Measurements from ENCODE around the gene BMPER. TPM values are rescaled to one million over a fixed set of nuclear protein-coding genes. Genes with fewer than 3 reads are reported as not detected.

BMPER gene
- polyA plus RNA-seq, 1 donor from 2014 or later = 2.1 TPM

GRCh38 chr7:34137176-34137575, 231.8 kb downstream of the BMPER start:
- no peaks in the 10 kb centered on the region for H3K9me2 ChIP-seq (ENCODE audit: insufficient read depth, low read length)
- H3K27me3 ChIP-seq (ENCODE audit: insufficient read depth, low read depth, low read length) = no peaks in the 10 kb centered on the region
- TF ChIP-seq RAD21 (conservative IDR thresholded peaks at IDR 0.05) (no peak), EZH2 (IDR thresholded peaks at IDR 0.05; ENCODE audit: borderline replicate concordance, insufficient read depth, low read length, poor library complexity, severe bottlenecking) (no peak), TAF1 (IDR thresholded peaks at IDR 0.05; ENCODE audit: low read depth) (no peak), CTCF (IDR thresholded peaks at IDR 0.05; ENCODE audit: poor library complexity, severe bottlenecking) (no peak), POLR2AphosphoS5 (IDR thresholded peaks at IDR 0.05) (no peak), EP300 (conservative IDR thresholded peaks at IDR 0.05; ENCODE audit: poor library complexity, severe bottlenecking) (no peak), REST (IDR thresholded peaks at IDR 0.05; ENCODE audit: borderline replicate concordance) (no peak), SMC3 (conservative IDR thresholded peaks at IDR 0.05; ENCODE audit: poor library complexity) (no peak), MXI1 (conservative IDR thresholded peaks at IDR 0.05; ENCODE audit: poor library complexity, severe bottlenecking) (no peak)
- H4K20me1 ChIP-seq (ENCODE audit: insufficient read depth) = no peaks in the 10 kb centered on the region
- H3K36me3 ChIP-seq (ENCODE audit: insufficient read depth, low read length) = no peaks in the 10 kb centered on the region
- H2AFZ ChIP-seq (ENCODE audit: low read depth, low read length) = no peak overlapping the region
- H3K27ac ChIP-seq (ENCODE audit: low read length) = no peak overlapping the region
- no peak overlapping the region for H3K4me2 ChIP-seq (ENCODE audit: low read length)
- no peak overlapping the region for H3K9ac ChIP-seq (ENCODE audit: low read length)
- no peaks in the 10 kb centered on the region for H3K9me3 ChIP-seq (ENCODE audit: low read length)
- no peaks in the 10 kb centered on the region for H3K79me2 ChIP-seq (replicated peaks; ENCODE audit: insufficient read depth, low read length)
- H3F3A ChIP-seq (ENCODE audit: insufficient read depth, low read length, poor library complexity, severe bottlenecking) = no peaks in the 10 kb centered on the region
- no peak overlapping the region for H3K4me3 ChIP-seq (ENCODE audit: low read length)

- Histone ChIP-seq H3K36me3 (ENCODE audit: insufficient read depth, low read length) (no peaks in the 10 kb centered on the region), H3K9me2 (ENCODE audit: insufficient read depth, low read length) (no peaks in the 10 kb centered on the region), H3K27ac (ENCODE audit: low read length) (no peak overlapping the region), H3K4me2 (ENCODE audit: low read length) (no peak overlapping the region), H3F3A (ENCODE audit: insufficient read depth, low read length, poor library complexity, severe bottlenecking) (no peaks in the 10 kb centered on the region), H2AFZ (ENCODE audit: low read depth, low read length) (no peak overlapping the region), H3K79me2 (replicated peaks; ENCODE audit: insufficient read depth, low read length) (no peaks in the 10 kb centered on the region), H3K9ac (ENCODE audit: low read length) (no peak overlapping the region), H3K4me3 (ENCODE audit: low read length) (no peak overlapping the region), H3K27me3 (ENCODE audit: insufficient read depth, low read depth, low read length) (no peaks in the 10 kb centered on the region), H4K20me1 (ENCODE audit: insufficient read depth) (no peaks in the 10 kb centered on the region), H3K9me3 (ENCODE audit: low read length) (no peaks in the 10 kb centered on the region)
- TF ChIP-seq RAD21 (conservative IDR thresholded peaks at IDR 0.05) = no peak
- no peak for TF ChIP-seq MXI1 (conservative IDR thresholded peaks at IDR 0.05; ENCODE audit: poor library complexity, severe bottlenecking)
- TF ChIP-seq REST (IDR thresholded peaks at IDR 0.05; ENCODE audit: borderline replicate concordance) = no peak
- no peak for TF ChIP-seq EP300 (conservative IDR thresholded peaks at IDR 0.05; ENCODE audit: poor library complexity, severe bottlenecking)
- TF ChIP-seq CTCF (IDR thresholded peaks at IDR 0.05; ENCODE audit: poor library complexity, severe bottlenecking) = no peak
- TF ChIP-seq TAF1 (IDR thresholded peaks at IDR 0.05; ENCODE audit: low read depth) = no peak
- TF ChIP-seq POLR2AphosphoS5 (IDR thresholded peaks at IDR 0.05) = no peak
- no peak for TF ChIP-seq EZH2 (IDR thresholded peaks at IDR 0.05; ENCODE audit: borderline replicate concordance, insufficient read depth, low read length, poor library complexity, severe bottlenecking)
- TF ChIP-seq SMC3 (conservative IDR thresholded peaks at IDR 0.05; ENCODE audit: poor library complexity) = no peak
Measured at GRCh38 chr7:34138483-34138882, 233.1 kb downstream of the BMPER start.

Data from neural cell (in vitro differentiated cells).